Activated T-cell treated with anti-CD3 and anti-CD28 coated beads, Interleukin-2, amount 50 U/mL, for 4 hours (primary cell): Measurements from ENCODE around the gene C19orf38. TPM values are rescaled to one million over a fixed set of nuclear protein-coding genes. Genes with fewer than 3 reads are reported as not detected.
A peak's percentile ranks its signal among the peaks of the same experiment; 100 is the strongest.
"Not testable (repeated sequence)": the region's sequence is repeated elsewhere in the genome, so short reads cannot be mapped to it uniquely, and the experiment has no call there.

Experiments
- ATAC-seq, 2 donors: fragments of 200-7000 bp; cut with Tn5 transposase; one replicate each; pipeline ENCODE4 v1.10.0; 2021
- DNase-seq: peaks from one replicate; pipeline ENCODE4 v3.0.0-alpha.2; 2020
- H3K27me3 Mint-ChIP-seq: one replicate; pipeline ENCODE4 v1.8.0; 2021; ENCODE audit warnings: low read depth, mixed read lengths
- H3K36me3 Mint-ChIP-seq: one replicate; pipeline ENCODE4 v1.8.0; 2022; ENCODE audit warnings: mixed read lengths; ENCODE audit not compliant: insufficient read depth
- H3K4me1 Mint-ChIP-seq: one replicate; pipeline ENCODE4 v1.8.0; 2021; ENCODE audit warnings: low read depth, mixed read lengths
- H3K4me3 Mint-ChIP-seq: one replicate; pipeline ENCODE4 v1.8.0; 2021; ENCODE audit warnings: mild to moderate bottlenecking, moderate library complexity, mixed read lengths
- H3K9me3 Mint-ChIP-seq: one replicate; pipeline ENCODE4 v1.8.0; 2021; ENCODE audit warnings: mixed read lengths
- total RNA-seq, 3 donors: library from RNA; stranded (reverse); gene quantifications; one replicate each; pipeline ENCODE4 v1.2.1, GENCODE V29; 2021

The C19orf38 gene
- total RNA-seq, 3 donors from 2014 or later, result 0.55 to 0.99 TPM; not detected in 1

DNA sequence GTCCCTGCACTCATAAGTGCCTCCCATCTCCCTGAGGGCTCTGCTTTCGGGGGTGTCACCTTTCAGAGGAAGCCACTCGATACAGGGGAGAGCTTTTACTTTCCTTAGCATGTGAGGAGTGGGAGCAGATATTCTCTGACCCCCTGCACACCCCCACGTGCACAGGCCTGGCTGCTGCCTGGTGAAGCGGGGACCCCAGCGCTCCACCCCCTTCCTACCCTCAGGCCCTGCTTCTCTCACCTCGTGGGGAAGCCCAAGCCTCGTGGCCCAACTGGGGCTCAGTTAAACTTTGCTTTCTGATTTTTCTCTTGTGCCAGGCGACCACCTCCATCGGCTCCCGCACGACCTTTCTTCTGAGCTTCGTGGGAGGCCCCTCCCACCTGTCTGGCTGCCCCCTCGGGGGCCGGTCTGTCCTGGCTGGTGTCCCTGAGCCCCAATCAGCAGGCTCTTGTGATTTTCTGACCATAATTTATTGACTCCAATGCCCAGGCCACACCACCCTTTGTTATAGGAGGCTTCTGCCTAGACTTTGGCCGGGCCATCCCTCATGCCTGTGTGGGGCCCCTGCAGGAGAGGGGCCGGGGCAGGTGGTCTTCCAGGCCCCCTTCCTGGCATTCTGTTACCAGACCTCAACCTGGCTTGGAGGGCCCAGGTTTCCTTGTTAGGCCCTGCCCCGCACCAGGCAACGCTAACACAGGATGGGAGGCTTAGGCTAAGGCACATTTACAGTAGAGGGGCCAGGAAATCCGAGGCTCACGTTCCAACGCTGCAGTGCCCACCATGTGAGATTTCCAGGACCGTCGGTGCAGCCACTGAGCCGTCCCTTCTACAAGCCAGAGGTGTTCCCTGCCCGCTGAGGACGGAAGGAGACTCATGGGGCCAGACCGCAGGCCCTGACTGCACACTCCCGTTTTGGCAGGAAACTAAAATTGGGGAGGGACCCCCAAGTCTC lies 16.0 kb upstream of the C19orf38 start:
- H3K4me1 Mint-ChIP-seq, result peaks cover 14% of the 10 kb centered on the region
- peaks cover 5% of the 10 kb centered on the region for H3K9me3 Mint-ChIP-seq
- DNase-seq (no peak), ATAC-seq (no peak)
- H3K27me3 Mint-ChIP-seq, result no peaks in the 10 kb centered on the region
- H3K4me3 Mint-ChIP-seq, result no peak overlapping the region
- H3K36me3 Mint-ChIP-seq, result peaks cover 5% of the 10 kb centered on the region

DNA sequence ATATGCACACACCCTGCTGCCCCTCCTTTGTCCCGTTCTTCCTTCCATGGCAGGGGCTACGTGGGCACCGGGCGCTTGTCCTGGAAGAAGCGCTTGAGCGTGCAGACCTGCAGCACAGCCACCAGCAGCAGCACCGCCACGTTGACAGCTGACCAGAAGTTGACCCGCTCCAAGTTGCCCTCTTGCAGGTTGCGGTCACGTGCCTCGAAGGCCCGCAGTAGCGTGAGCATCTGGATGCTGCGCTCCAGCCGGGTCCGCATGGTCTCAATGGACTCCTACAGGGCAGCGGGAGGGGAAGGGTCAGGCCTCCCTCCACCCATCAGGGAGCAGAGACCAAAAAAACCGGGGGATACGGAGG lies 15.3 kb upstream of the C19orf38 start:
- Mint-ChIP-seq H3K9me3 (peaks cover 5% of the 10 kb centered on the region), H3K27me3 (no peaks in the 10 kb centered on the region), H3K36me3 (peaks cover 5% of the 10 kb centered on the region), H3K4me1 (peaks cover 14% of the 10 kb centered on the region), H3K4me3 (no peak overlapping the region)
- DNase-seq (no peak), ATAC-seq (no peak)

DNA sequence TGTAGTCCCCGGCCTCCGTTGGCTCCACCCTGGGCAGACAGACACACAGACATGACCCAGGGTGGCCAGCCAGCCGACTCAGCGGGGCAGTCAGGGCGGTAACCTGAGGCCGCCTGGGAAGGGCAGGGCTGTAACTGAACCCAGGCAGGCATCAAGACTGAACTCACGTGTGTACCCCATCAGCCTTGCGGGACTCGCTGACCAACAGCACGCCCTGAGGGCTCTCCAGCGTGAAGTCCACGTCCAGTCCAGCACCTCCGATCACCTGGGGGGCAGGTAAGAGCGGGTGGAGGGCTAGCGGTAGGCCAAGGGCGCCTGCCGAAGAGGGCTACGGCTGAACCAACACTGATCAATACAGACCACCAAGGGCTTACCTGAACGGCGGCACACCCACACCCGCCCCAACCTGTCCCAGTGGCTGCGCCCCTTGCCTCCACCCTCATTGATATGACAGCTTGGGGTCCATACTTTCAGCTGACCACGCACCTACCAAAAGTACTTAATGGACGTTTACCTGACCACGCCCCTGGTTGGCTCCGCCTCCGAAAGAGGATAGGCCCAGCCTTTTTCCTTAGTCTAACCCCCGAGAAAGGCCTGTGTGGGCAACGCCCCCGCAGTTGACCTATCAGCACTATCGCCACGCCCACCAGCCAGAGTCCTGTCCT lies 13.0 kb upstream of the C19orf38 start:
- DNase-seq (no peak), ATAC-seq (no peak)
- peaks cover 7% of the 10 kb centered on the region for H3K36me3 Mint-ChIP-seq
- peaks cover 9% of the 10 kb centered on the region for H3K9me3 Mint-ChIP-seq
- no peaks in the 10 kb centered on the region for H3K27me3 Mint-ChIP-seq
- peaks cover 14% of the 10 kb centered on the region for H3K4me1 Mint-ChIP-seq
- H3K4me3 Mint-ChIP-seq, result peak overlapping the region; percentile 89

DNA sequence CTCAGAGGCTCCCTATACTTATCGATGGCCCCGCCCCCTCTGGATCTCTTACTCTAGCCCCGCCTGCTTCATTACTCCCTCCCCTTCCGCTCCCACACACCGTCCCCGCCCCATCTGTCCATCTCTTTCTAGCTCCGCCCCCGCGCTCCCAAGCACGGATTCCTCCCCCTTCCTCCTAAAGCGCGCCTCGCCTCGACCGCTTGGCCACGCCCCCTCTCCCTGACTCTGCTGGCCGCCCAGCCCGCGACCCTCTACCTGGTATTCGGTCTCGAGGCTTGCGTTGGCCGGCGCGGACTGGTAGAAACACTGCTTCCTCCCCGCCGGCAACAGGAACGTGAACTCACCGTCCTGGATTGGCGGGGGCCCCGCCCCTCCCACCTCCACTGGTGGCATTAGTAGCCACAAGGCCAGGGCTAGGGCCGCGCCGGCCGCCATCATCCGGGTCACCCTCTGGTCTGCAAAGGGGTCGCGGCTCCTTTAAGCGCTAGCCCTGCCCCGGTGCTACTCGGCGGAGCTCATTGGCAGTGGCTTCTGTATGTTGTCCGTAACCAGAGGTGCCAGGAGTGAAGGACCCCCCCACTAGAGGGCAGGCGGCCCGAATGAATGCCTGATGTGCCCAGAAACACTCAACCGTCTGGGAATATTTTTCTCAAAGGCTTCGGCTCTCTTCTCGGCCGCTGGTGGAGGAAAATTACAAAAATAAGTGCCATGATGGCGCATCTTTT lies 12.3 kb upstream of the C19orf38 start, which contains the start of gene TMED1:
TMED1 (minus strand) TSS at position 459 of the 725 bp plus-strand sequence; CDS start at position 438, 21 bp downstream.
- peak within 1 kb of the TSS; percentile 89 for H3K4me3 Mint-ChIP-seq
- DNase-seq (peak; percentile 90), ATAC-seq (peak; percentile 92 to 94)
- peaks cover 7% of the 10 kb centered on the region for H3K36me3 Mint-ChIP-seq
- H3K27me3 Mint-ChIP-seq, result no peaks in the 10 kb centered on the region
- peaks cover 14% of the 10 kb centered on the region for H3K4me1 Mint-ChIP-seq
- peaks cover 9% of the 10 kb centered on the region for H3K9me3 Mint-ChIP-seq

- ATAC-seq, result peak; percentile 44 to 46
- H3K36me3 Mint-ChIP-seq, result peaks cover 7% of the 10 kb centered on the region
Observed at GRCh38 chr19:10836479-10837330, 11.5 kb upstream of the C19orf38 start.

GRCh38 chr19:10837649-10838048 lies 10.6 kb upstream of the C19orf38 start:
- ATAC-seq, DNase-seq, H3K4me3 Mint-ChIP-seq, H3K9me3 Mint-ChIP-seq, H3K36me3 Mint-ChIP-seq, H3K27me3 Mint-ChIP-seq: not testable (repeated sequence)
- peaks cover 14% of the 10 kb centered on the region for H3K4me1 Mint-ChIP-seq

More at GRCh38 chr19:10836479-10837330, 11.5 kb upstream of the C19orf38 start:
- H3K27me3 Mint-ChIP-seq, result no peaks in the 10 kb centered on the region
- DNase-seq, result peak; percentile 72
- H3K4me1 Mint-ChIP-seq, result peaks cover 14% of the 10 kb centered on the region
- H3K9me3 Mint-ChIP-seq, result peaks cover 9% of the 10 kb centered on the region
- peak overlapping the region; percentile 89 for H3K4me3 Mint-ChIP-seq

DNA sequence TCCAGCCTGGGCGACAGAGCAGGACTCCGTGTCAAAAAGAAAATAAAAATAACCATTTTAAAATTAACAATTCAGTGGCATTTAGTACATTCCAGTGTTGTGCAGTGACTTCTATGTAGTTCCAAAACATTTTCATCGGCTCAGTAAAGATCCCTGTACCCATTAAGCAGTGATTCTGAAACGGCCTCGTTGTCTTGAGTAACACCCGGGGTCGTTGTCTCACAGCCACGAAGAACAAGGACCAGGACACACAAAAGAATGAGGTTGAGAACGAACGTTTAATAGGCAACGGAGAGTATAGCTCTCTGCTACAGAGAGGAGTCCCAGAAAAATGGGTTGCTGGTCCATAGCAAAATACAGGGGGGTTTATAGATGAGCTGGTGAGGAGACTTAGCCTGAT lies 9.8 kb upstream of the C19orf38 start:
- peaks cover 1% of the 10 kb centered on the region for H3K27me3 Mint-ChIP-seq
- no peak overlapping the region for H3K4me3 Mint-ChIP-seq
- peaks cover 4% of the 10 kb centered on the region for H3K36me3 Mint-ChIP-seq
- ATAC-seq (no peak), DNase-seq (no peak)
- H3K9me3 Mint-ChIP-seq, result peaks cover 9% of the 10 kb centered on the region
- H3K4me1 Mint-ChIP-seq, result peaks cover 14% of the 10 kb centered on the region

DNA sequence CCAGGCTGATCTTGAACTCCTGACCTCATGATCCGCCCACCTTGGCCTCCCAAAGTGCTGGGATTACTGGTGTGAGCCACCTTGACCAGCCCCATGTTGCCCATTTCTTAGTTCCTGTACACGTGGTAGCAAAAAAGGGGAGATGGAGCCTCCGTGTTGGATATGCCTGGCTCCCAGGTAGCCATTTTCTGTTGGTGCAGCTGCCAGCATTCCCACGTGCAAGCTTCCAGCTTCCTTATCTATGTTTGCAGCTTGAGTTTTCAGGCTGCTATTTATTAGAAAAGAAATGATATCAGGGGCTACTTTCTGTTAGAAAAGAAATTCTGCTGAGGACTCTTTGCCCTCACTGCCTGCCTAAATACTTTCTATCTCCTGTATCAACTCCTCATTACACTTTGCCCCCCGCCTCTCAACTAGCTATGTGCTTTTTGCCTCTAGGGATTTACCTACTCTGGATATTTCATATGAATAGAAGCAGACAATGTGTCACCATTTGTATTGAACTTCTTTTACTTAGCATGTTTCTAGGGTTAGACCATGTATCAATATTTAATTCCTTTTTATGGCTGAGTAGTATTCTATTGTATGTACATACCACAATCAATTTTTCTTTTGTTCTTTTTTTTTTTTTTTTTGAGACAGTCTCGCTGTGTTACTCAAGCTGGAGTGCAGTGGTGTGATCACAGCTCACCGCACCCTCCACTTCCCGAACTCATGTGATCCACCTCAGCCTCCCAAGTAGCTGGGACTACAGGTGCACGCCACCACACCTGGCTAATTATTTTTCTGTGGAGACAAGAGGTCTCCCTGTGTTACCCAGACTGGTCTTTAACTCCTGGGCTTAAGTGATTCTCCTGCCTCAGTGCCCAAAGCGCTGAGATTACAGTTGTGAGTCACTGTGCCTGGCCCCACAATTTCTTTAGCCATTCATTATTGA lies 8.8 kb upstream of the C19orf38 start:
- Mint-ChIP-seq H3K4me1 (peaks cover 14% of the 10 kb centered on the region), H3K4me3 (no peak overlapping the region), H3K27me3 (peaks cover 4% of the 10 kb centered on the region), H3K36me3 (peaks cover 4% of the 10 kb centered on the region), H3K9me3 (peaks cover 9% of the 10 kb centered on the region)
- DNase-seq, result no peak
- ATAC-seq, result no peak

GRCh38 chr19:10842788-10843187 lies 5.4 kb upstream of the C19orf38 start:
- H3K9me3 Mint-ChIP-seq, result peaks cover 10% of the 10 kb centered on the region
- no peak overlapping the region for H3K4me3 Mint-ChIP-seq
- H3K4me1 Mint-ChIP-seq, result no peaks in the 10 kb centered on the region
- DNase-seq (no peak), ATAC-seq (no peak)
- peaks cover 4% of the 10 kb centered on the region for H3K36me3 Mint-ChIP-seq
- peaks cover 4% of the 10 kb centered on the region for H3K27me3 Mint-ChIP-seq

- DNase-seq (no peak), ATAC-seq (no peak)
- H3K4me3 Mint-ChIP-seq, result no peak overlapping the region
- H3K9me3 Mint-ChIP-seq, result peaks cover 6% of the 10 kb centered on the region
- H3K36me3 Mint-ChIP-seq, result peaks cover 2% of the 10 kb centered on the region
- H3K27me3 Mint-ChIP-seq, result peaks cover 4% of the 10 kb centered on the region
- peaks cover 4% of the 10 kb centered on the region for H3K4me1 Mint-ChIP-seq
Observed at GRCh38 chr19:10846500-10847202, 1.6 kb upstream of the C19orf38 start.

GRCh38 chr19:10850631-10851030 lies 2.4 kb downstream of the C19orf38 start:
- Mint-ChIP-seq H3K27me3 (no peaks in the 10 kb centered on the region), H3K4me3 (no peak overlapping the region), H3K9me3 (peaks cover 6% of the 10 kb centered on the region), H3K36me3 (peaks cover 2% of the 10 kb centered on the region), H3K4me1 (peaks cover 4% of the 10 kb centered on the region)
- DNase-seq (no peak), ATAC-seq (no peak)

GRCh38 chr19:10852098-10852800 lies 4.0 kb downstream of the C19orf38 start:
- Mint-ChIP-seq H3K4me3 (no peak overlapping the region), H3K4me1 (peaks cover 4% of the 10 kb centered on the region), H3K9me3 (no peaks in the 10 kb centered on the region), H3K36me3 (no peaks in the 10 kb centered on the region), H3K27me3 (no peaks in the 10 kb centered on the region)
- no peak for DNase-seq
- no peak for ATAC-seq
